PC-3 (cell line): ENCODE measurements around the gene GRHL3. TPM values are rescaled to one million over a fixed set of nuclear protein-coding genes. Genes with fewer than 3 reads are reported as not detected.
A peak's percentile ranks its signal among the peaks of the same experiment; 100 is the strongest.

Experiments used
- ATAC-seq: fragments of 200-7000 bp; cut with Tn5 transposase; 2 replicates; pipeline ENCODE4 v1.9.1; 2020; ENCODE audit warnings: mild to moderate bottlenecking, moderate library complexity
- BruUV-seq: library from RNA; stranded (reverse); fragments of 400-500 nt; replicated peaks from 2 replicates; lab custom pipeline; 2021; lab: Mats Ljungman, UMichigan
- CTCF ChIA-PET: fragments of 300-600 bp; sonication (Branson Sonifier 250); formaldehyde crosslinking; loops from one replicate; lab custom pipeline; 2022; ENCODE audit warnings: antibody characterized with exemption; lab: Charles Lee
- POLR2A ChIA-PET: fragments of 300-600 bp; sonication (Branson Sonifier 250); formaldehyde crosslinking; loops from one replicate; lab custom pipeline; 2022; ENCODE audit warnings: antibody characterized with exemption; ENCODE audit not compliant: unreplicated experiment; lab: Charles Lee
- DNase-seq: peaks from one replicate; pipeline ENCODE4 v3.0.0-alpha.2; 2015
- H2AFZ ChIP-seq: fragments of 300-600 bp; sonication (generic); 2 replicates; pipeline ENCODE4 v1.6.0; 2016; ENCODE audit warnings: antibody characterized with exemption, low read length
- H3F3A ChIP-seq: fragments of 300-600 bp; sonication (generic); one replicate; pipeline ENCODE4 v1.6.0; 2017; ENCODE audit warnings: antibody characterized with exemption, low read length, control low read depth, mild to moderate bottlenecking; ENCODE audit not compliant: unreplicated experiment
- H3K27ac ChIP-seq: fragments of 300-600 bp; sonication (generic); 2 replicates; pipeline ENCODE4 v1.5.1; 2016; ENCODE audit warnings: mild to moderate bottlenecking, low read length
- H3K27me3 ChIP-seq: fragments of 300-600 bp; sonication (generic); 2 replicates; pipeline ENCODE4 v1.6.1; 2016; ENCODE audit warnings: low read length, mixed read lengths
- H3K36me3 ChIP-seq: fragments of 300-600 bp; sonication (generic); 2 replicates; pipeline ENCODE4 v1.6.1; 2016; ENCODE audit warnings: low read depth, mixed run types, low read length, mixed read lengths
- H3K4me1 ChIP-seq: fragments of 300-600 bp; sonication (generic); 2 replicates; pipeline ENCODE4 v1.5.1; 2016; ENCODE audit warnings: low read length; ENCODE audit not compliant: insufficient read depth
- H3K4me2 ChIP-seq: fragments of 300-600 bp; sonication (generic); 2 replicates; pipeline ENCODE4 v1.6.0; 2016; ENCODE audit warnings: low read length
- H3K4me3 ChIP-seq: fragments of 300-600 bp; sonication (generic); 2 replicates; pipeline ENCODE4 v1.5.1; 2016; ENCODE audit warnings: mild to moderate bottlenecking, low read length, mixed read lengths
- H3K79me2 ChIP-seq: fragments of 300-600 bp; sonication (generic); 2 replicates; pipeline ENCODE4 v1.6.1; 2017; ENCODE audit warnings: low read length, mixed read lengths
- H3K9ac ChIP-seq: fragments of 300-600 bp; sonication (generic); 2 replicates; pipeline ENCODE4 v1.6.0; 2016; ENCODE audit warnings: mild to moderate bottlenecking, low read length
- H3K9me2 ChIP-seq: fragments of 300-600 bp; sonication (generic); replicated peaks from 2 replicates; pipeline ENCODE4 v1.6.1; 2016; ENCODE audit warnings: mixed run types, low read length, mixed read lengths
- H3K9me3 ChIP-seq: fragments of 300-600 bp; sonication (generic); 2 replicates; pipeline ENCODE4 v1.6.1; 2016; ENCODE audit warnings: low read length, mixed read lengths
- H4K20me1 ChIP-seq: fragments of 300-600 bp; sonication (generic); 2 replicates; pipeline ENCODE4 v1.6.1; 2016; ENCODE audit warnings: low read length, mixed read lengths
- CTCF ChIP-seq: fragments of 300-600 bp; sonication (generic); conservative IDR thresholded peaks from 2 replicates; pipeline ENCODE4 v1.5.1; 2017; ENCODE audit warnings: antibody characterized with exemption, low read depth, mild to moderate bottlenecking, low read length
- EZH2 ChIP-seq: fragments of 300-600 bp; sonication (generic); IDR thresholded peaks from one replicate; pipeline ENCODE4 v1.6.1; 2017; ENCODE audit warnings: antibody characterized with exemption, mild to moderate bottlenecking, low read length; ENCODE audit not compliant: unreplicated experiment
- intact Hi-C: fragments of 100-400 bp; cut with micrococcal nuclease; formaldehyde crosslinking; loops from 2 replicates; pipeline ENCODE4 v1.9.0; 2023
- total RNA-seq: library from RNA; depleted of rRNA; stranded (reverse); fragments of >200 nt; gene quantifications from 2 replicates; pipeline ENCODE4 v1.2.3, GENCODE V29; 2014

Gene GRHL3
- total RNA-seq, 1 experiment from 2014 or later, result 3.5 TPM

GRCh38 chr1:24391882-24392603, 72.9 kb downstream of the GRHL3 start:
- no TSS peak for BruUV-seq
- no peaks in the 10 kb centered on the region for H3K36me3 ChIP-seq
- POLR2A ChIA-PET, result interaction anchor here (0.5 to 0.6 kb wide), 3 partner anchors 10 to 193 kb away, joined by 3 to 11 read pairs (median 3); no protein-coding TSS in a partner anchor
- H3K4me1 ChIP-seq, result peaks cover 37% of the 10 kb centered on the region
- ATAC-seq (peak; percentile 80), DNase-seq (peak; percentile 79)
- intact Hi-C loops, result loop anchor here (1.0 to 5.0 kb wide), 8 partner anchors 17 to 320 kb away; no protein-coding TSS in a partner anchor
- peak overlapping the region; percentile 64 for H3K9ac ChIP-seq
- peak overlapping the region; percentile 89 for H3K4me2 ChIP-seq
- H3K9me2 ChIP-seq, result no peaks in the 10 kb centered on the region
- H3K79me2 ChIP-seq, result no peaks in the 10 kb centered on the region
- H3K4me3 ChIP-seq, result peak overlapping the region; percentile 60
- CTCF ChIA-PET, result interaction anchor here (0.6 to 4.3 kb wide), 18 partner anchors 11 to 292 kb away, joined by 3 to 64 read pairs (median 4); partner anchors contain the start of genes GRHL3 and NIPAL3
- no peaks in the 10 kb centered on the region for H4K20me1 ChIP-seq
- peak overlapping the region; percentile 75 for H3K27ac ChIP-seq
- H2AFZ ChIP-seq, result peak overlapping the region; percentile 67
- H3F3A ChIP-seq, result no peaks in the 10 kb centered on the region
- H3K9me3 ChIP-seq, result no peaks in the 10 kb centered on the region
- TF ChIP-seq CTCF (peak; percentile 92), EZH2 (no peak)
- no peaks in the 10 kb centered on the region for H3K27me3 ChIP-seq

GRCh38 chr1:24392604-24392946, 73.4 kb downstream of the GRHL3 start:
- BruUV-seq, result no TSS peak
- no peak for ATAC-seq
- Histone ChIP-seq H3K4me2 (no peak overlapping the region), H3K27ac (no peak overlapping the region; the same call in 1 of the 2 replicates), H3K4me1 (peaks cover 37% of the 10 kb centered on the region), H3F3A (no peaks in the 10 kb centered on the region), H3K27me3 (no peaks in the 10 kb centered on the region), H3K9me2 (no peaks in the 10 kb centered on the region), H2AFZ (no peak overlapping the region), H3K4me3 (no peak overlapping the region), H3K9ac (no peak overlapping the region), H3K79me2 (no peaks in the 10 kb centered on the region), H3K36me3 (no peaks in the 10 kb centered on the region), H3K9me3 (no peaks in the 10 kb centered on the region), H4K20me1 (no peaks in the 10 kb centered on the region)
- no peak for DNase-seq
- TF ChIP-seq CTCF (0 out of 2 replicates have a peak, but pooled peaks have one; percentile 20), EZH2 (no peak)
- POLR2A ChIA-PET, result interaction anchor here (0.6 kb wide), 1 partner anchor 62 kb away, joined by 3 read pairs; no protein-coding TSS in a partner anchor
- CTCF ChIA-PET, result interaction anchor here (0.7 to 4.3 kb wide), 7 partner anchors 11 to 242 kb away, joined by 3 to 64 read pairs (median 8); partner anchors contain the start of gene NIPAL3
- intact Hi-C loops, result loop anchor here (5.0 kb wide), 2 partner anchors 100 to 320 kb away; no protein-coding TSS in a partner anchor
